GM18517 (cell line): Measurements from ENCODE around the gene USP32.

Experiments
- ATAC-seq: cut with Tn5 transposase; IDR thresholded peaks from one replicate; pipeline ENCODE4 v1.9.1; 2021; ENCODE audit warnings: mild to moderate bottlenecking, moderate library complexity; ENCODE audit not compliant: unreplicated experiment

The USP32 gene

GRCh38 chr17:60160829-60161501 lies 231.0 kb downstream of the USP32 start:
- no peak for ATAC-seq

DNA sequence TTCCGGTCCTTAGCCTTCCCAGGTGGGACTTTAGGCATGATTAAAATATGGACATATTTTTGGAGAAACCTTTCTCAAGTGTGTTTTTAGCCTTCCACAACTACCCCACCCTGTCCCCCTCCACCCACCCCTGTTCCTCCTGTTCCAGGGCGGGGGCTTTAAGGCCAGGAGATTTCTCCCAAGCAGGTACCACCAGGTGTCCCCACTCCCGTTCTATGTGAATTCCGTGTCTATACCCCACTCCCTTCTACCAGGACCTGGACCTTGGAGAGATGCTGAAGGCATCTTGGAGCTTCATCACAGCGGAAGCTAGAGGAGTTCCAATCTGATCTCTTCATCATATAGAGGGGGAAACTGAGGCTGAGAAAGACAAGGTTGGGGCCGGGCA lies 232.5 kb downstream of the USP32 start:
- ATAC-seq, result no peak

DNA sequence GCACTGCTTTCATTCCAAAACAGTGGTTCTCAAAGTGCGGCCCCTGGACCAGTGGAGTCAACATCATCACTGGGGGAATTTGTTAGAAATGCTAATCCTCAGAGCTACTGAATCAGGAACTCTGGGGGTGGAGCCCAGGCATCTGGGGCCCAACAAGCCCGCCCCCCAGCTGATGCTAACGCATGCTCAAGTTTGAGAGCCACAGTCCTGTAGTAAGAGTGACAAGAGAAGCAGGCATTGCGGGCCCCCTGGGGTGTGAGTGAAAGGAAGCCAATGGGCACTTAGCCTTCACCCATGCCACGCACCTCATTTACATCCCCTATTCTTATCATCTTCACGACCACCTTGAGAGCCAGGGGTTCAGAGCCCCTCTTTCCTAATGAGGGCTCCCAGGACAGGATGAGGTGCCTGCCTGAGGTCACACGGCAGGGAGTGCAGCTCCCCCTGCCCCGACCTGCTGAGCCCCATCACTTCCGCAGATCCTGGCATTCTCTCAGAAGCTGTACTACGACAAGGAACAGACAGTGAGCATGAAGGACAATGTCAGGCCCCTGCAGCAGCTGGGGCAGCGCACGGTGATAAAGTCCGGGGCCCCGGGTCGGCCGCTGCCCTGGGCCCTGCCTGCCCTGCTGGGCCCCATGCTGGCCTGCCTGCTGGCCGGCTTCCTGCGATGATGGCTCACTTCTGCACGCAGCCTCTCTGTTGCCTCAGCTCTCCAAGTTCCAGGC lies 233.0 kb downstream of the USP32 start:
- no peak for ATAC-seq

- ATAC-seq, result no peak
Observed at GRCh38 chr17:60157487-60158040, 234.4 kb downstream of the USP32 start.

DNA sequence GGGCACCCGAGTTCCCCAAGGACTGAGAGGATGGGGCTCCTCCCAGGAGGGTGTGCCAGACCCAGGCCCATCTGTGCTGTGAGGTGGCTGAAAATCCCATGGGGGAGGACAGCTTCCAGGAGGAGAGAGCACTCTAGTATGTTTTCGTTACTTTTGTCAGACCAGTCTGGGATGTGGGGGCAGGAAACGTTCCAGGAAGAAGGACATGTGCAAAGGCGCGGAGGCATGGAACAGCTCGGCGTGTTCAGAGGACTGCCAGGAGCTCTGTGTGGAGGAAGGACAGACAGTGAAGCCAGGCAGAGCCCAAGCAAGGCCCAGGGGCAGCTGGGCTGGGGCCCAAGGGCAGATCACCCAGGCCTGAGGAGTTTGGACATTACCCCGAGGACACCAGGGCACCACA lies 235.2 kb downstream of the USP32 start:
- no peak for ATAC-seq

- ATAC-seq, result no peak
Observed at GRCh38 chr17:60155815-60156214, 236.1 kb downstream of the USP32 start.

DNA sequence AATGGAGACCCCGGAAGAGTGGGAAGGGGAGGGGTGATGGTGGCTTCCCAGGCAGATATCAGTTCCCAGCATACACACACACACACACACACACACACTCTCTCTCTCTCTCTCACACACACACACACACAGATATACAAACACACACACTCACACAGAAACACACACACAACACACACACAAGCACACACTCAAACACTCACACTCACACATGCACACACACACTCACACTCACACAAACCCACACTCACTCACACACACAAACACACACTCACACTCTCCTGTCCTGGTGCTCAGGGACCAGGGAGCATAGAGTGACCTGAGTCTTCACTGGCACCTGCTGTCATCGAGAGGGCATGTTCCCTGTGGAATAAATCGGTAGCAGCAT lies 236.5 kb downstream of the USP32 start:
- no peak for ATAC-seq

GRCh38 chr17:60154616-60155426 lies 237.1 kb downstream of the USP32 start:
- no peak for ATAC-seq

DNA sequence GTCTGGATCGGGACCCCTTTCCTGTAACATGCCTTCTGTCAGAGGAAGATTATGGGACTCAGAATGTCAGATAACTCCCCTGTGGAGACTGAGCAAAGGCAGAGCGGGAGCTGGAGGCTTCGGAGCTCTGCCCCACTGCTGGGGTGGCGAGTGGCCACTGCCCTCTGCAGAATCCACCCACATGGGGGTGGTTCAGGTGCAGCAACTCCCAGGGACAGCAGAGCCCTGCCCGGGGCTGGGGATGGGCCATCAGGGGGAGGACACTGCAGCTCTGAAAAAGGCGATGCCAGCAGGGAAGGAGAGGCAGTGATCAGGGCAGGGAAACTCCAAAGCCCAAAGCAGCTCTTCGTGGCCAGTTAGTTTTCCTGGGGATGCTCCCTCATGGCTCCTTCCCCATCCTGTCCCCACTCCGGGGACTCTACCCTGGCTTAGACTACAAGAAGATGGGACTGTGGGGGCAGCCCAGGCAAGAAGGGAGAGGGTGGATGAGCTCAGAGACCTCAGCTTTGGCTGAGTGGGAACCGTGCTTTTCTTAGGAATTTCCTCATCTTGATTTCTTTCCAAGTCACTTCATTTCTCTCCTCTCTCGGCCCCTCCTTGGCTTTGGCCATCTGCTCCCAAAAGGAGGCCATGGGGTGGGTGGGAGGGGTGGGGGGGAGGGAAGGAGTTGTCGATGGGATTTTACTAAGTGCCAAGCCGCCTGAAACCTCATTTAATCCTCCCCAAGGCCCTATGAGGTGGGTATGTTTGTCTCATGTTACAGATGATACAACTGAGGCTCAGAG lies 238.1 kb downstream of the USP32 start:
- no peak for ATAC-seq

- peak; percentile 64 for ATAC-seq
Observed at GRCh38 chr17:60151355-60151754, 240.6 kb downstream of the USP32 start.

- ATAC-seq, result no peak
Observed at GRCh38 chr17:60149691-60150582, 242.0 kb downstream of the USP32 start, which contains the start of gene CA4. Gene CA4 (plus strand): TSS chr17:60149973. CDS start chr17:60150035, 62 bp downstream.

- no peak for ATAC-seq
Observed at GRCh38 chr17:60148373-60148772, 243.6 kb downstream of the USP32 start.

DNA sequence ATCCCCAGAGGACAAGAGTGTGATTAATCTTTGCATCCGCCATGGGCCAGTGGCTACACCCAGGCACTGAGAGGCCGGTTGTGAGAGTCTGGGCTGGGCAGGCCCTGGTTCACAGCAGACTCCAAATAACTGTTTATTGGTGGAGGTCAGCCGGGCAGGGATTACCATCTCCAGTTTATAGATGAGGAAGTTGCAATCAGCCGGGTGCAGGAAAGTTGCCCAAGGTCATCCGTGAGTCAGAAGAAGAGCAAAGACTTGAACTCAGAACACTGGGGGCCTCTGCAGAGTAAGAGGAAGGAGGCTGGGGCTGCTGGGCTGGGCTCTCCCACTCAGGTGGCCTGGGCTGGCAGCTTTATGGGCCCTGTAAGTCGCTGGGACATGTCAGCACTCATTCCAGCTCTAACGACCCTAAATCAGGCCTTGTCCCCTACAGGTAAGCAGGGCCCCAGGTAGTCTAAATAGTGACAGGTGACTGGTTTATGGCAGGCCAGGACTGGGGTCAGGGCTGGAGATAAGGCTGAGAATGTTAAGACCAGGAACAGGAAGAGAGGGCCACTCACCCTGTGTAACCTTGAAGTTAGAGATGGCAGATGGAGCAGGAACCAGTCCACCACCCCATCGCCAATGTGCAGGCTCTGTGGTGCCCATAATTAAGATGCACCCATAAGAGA lies 244.2 kb downstream of the USP32 start:
- no peak for ATAC-seq

- no peak for ATAC-seq
Observed at GRCh38 chr17:60146206-60146605, 245.7 kb downstream of the USP32 start.

- ATAC-seq, result no peak
Observed at GRCh38 chr17:60145006-60145935, 246.7 kb downstream of the USP32 start.

DNA sequence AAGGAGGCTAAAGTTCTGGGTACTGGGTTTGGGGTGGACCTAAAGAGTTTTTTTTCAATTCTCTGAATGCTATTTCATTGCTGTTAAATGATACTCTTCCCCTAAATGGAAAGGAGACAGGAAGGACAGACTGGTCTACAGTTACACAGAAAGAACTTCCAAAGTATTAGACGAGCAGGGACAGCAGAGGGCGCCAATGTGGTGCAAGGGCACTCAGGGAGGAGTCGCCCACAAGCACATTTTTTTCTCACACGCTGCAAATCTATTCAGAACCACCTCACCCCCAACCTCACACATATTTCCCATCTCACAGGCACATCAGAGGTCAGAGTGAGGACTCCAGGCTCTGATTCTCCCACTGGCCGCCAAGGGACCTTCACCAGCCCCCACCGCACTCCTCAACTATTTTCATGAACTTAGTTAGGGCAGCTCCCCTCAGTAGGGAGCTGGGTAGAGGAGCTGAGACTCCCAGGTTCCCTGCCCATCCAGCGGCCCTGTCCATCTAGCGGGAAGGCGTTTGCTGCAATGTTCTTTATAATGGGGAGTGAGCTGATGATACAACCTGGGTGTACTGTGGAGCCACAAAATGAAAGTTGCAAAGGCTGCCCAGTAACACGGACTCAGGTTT lies 248.9 kb downstream of the USP32 start:
- peak; percentile 64 for ATAC-seq
